Body of pancreas (tissue), 4 donors: Measurements from ENCODE around the gene C6orf136.

Experiments
- CTCF ChIP-seq, 7 experiments: fragments of 450-650 bp in 4 of 7; fragments of 200-600 bp in 3 of 7; sonication (generic) in 3 of 7; IDR thresholded peaks; one replicate each; pipeline ENCODE4 v1.5.1; 2016 to 2019; ENCODE audit warnings: antibody characterized with exemption in 7 of 7
- POLR2A ChIP-seq, 3 donors: fragments of 450-650 bp; IDR thresholded peaks; one replicate each; pipeline ENCODE4 v1.6.1; 2016; ENCODE audit warnings: antibody characterized with exemption in 3 of 3, mild to moderate bottlenecking in 2 of 3

GRCh38 chr6:30655743-30656094 lies 8.8 kb downstream of the C6orf136 start:
- TF ChIP-seq CTCF (IDR thresholded peaks at IDR 0.05): no peak
- TF ChIP-seq POLR2A (IDR thresholded peaks at IDR 0.05): no peak
